Measurements from ENCODE around the gene ETV6.
A peak's percentile ranks its signal among the peaks of the same experiment; 100 is the strongest.

The ETV6 gene

GRCh38 chr12:11722071-11722470 is 72.6 kb downstream of the ETV6 start:
- DNase-seq, result no peak

- no peak for DNase-seq
Measured at GRCh38 chr12:11722578-11723138, 73.2 kb downstream of the ETV6 start.

DNA sequence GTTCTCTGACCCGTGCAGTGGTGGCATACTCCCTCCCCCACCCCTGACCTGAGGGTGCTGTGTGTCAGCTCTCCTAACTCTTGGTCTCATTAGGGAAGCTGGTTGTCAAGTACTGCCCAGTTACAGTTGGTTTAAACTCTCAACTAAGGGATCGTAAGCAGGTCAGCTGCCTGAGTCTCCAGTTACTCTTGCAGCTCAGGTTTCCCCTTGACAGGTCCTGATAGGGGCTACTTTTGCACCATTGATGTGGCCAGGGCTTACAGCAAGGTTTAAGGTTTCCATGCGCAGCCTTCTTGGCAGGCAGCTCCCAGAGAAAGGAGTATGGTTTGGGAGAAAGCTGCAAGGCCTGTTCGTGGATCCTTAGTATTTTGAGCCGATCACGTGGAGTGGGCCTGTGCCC is 74.5 kb downstream of the ETV6 start:
- no peak for DNase-seq

- peak; percentile 55 for DNase-seq
Measured at GRCh38 chr12:11724888-11725311, 75.4 kb downstream of the ETV6 start.

DNA sequence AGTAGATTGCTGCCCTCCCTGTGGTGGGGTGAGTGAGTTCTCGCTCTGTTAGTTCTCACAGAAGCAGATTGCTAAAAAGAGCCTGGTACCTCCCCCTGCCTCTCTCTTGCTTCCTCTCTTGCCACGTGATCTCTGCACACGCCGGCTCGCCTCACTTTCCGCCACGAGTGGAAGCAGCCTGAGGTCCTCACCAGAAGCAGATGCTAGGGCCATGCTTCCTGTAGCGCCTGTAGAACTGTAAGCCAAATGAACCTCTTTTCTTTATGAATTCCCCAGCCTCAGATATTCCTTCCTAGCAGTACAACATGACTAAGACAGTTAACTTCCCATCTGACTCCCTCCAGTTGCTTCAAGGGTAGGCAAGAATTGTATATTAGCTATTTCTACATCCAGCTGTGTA is 76.2 kb downstream of the ETV6 start:
- DNase-seq, result no peak

DNA sequence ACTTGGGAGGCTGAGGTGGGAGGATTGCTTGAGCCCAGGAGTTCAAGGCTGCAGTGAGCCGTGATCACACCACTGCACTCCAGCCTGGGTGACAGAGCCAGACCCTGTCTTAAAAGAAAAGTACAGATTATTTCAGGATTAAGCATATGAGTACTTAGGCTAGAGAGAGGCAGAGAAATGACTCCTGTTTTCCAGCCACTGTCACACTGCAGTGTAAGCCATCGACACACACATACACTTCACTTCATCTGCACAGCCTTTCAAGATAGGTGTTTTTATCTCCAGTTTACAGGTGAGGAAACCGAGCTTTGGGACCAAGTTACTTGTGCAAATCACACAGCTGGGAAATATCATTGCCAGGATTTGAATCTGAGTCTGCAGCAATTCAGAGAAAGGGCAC is 77.2 kb downstream of the ETV6 start:
- DNase-seq, result no peak

DNA sequence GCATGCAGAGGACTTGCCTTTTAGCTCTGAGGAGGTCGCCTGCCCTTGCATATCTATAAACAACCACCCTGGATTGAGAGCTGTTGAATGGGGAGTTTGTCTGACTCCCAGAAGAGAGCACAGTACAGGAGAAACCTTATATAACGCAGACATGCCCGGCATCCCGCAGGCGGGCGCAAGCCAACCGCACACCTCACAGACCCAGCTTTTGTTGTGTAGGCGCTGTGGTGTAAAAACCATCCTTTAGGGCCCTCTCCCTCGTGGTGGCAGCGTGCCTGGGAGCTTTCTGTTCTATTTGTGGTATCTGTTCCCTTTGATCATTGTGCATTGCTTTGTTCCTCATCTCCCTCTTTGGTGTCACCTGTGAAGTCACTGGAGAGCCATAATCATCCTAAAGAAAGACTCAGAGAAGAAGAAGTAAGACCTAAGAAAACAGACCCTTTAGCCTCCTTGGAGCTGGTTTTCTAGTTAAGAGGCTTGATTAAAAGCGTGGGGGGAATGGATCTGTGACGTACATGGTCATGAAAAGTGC is 77.7 kb downstream of the ETV6 start:
- DNase-seq, result no peak

GRCh38 chr12:11728154-11728755 is 78.8 kb downstream of the ETV6 start:
- DNase-seq, result no peak

GRCh38 chr12:11729008-11729407 is 79.5 kb downstream of the ETV6 start:
- no peak for DNase-seq

- DNase-seq, result no peak
Measured at GRCh38 chr12:11729439-11730150, 80.1 kb downstream of the ETV6 start.

- DNase-seq, result no peak
Measured at GRCh38 chr12:11730299-11731041, 81.0 kb downstream of the ETV6 start.

DNA sequence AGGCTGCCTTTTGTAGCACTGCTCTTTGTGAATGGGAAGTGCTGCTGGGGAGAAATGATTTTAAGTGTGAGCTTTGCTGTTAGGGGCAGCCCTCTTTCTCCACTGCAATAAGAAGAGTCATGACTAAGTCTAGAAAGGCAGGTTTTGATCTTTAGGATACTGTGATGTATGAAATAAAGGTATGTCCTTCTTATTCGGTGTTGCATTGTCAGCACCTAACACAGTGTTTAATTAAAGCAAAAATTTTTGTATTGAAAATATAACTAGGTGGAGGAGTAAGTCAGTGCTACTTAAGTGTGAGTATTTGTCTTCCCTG is 81.5 kb downstream of the ETV6 start:
- no peak for DNase-seq

DNA sequence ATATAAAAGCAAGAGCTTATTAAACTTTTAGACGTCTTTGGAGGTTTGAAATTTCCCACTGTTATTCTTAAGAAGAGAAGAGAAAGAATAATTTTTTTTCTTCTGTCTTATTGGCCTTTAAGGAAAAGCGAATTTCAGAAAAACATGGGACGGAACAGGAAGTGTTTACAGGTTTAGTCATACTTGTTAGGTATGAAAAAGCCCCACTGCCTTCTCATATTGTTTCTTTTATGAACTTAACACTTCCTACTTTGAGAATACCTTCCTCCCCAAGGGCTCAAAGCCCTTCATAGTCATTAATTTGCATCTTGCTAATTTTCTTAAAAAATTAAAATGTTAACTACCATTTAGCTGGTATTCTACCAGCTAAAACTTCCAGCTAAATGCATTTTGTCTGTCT is 82.0 kb downstream of the ETV6 start:
- DNase-seq, result no peak

DNA sequence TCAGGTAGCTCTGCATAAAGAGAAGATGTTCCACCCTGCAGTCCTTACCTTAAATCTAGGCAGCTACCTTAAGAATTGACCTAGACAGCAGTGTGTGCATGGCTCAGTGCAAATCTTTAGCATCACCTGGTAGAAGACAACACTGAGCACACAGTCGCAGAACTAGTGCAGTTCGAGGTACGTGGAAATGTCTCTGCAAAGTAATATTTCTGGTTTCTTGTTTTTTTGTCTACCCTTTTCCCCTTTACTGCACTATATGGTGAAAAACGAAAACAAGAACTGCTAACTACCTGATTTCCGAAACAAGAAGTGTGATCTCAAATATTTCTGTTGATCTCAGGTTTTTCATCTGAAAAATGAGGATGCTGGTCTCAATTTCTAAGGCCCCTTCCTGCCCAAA is 82.5 kb downstream of the ETV6 start:
- DNase-seq, result no peak

- DNase-seq, result no peak
Measured at GRCh38 chr12:11732715-11733114, 83.2 kb downstream of the ETV6 start.

DNA sequence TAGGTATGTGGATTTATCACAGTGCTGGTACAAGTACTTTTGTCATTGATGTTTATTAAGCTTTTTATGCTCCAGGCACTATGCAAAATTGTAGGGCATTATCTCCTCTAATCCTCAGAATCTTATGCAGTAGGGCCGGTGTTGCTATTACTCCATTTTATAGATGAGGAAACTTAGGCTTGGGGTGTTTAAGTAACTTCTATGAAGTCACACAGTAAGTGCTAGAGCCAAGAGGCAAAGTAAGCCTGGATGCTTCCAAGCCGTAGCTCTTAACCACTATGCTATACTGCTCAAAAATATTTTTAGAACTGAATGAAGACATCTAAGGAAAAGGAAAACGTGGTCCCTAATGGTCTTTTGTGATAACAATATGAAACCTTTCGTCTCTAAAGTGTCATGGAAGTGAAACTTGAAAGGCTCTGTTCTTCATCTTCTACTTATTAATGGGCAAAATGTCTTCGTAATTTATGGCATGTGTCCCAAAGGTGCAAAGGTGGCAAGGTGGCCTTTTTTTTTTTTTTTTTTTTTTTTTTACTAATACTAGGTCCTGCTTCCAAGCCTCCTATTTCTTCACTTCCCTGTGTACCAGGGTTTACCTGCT is 85.2 kb downstream of the ETV6 start:
- DNase-seq, result no peak

GRCh38 chr12:11738450-11738849 is 89.0 kb downstream of the ETV6 start:
- DNase-seq, result no peak

- no peak for DNase-seq
Measured at GRCh38 chr12:11739980-11740577, 90.6 kb downstream of the ETV6 start.

DNA sequence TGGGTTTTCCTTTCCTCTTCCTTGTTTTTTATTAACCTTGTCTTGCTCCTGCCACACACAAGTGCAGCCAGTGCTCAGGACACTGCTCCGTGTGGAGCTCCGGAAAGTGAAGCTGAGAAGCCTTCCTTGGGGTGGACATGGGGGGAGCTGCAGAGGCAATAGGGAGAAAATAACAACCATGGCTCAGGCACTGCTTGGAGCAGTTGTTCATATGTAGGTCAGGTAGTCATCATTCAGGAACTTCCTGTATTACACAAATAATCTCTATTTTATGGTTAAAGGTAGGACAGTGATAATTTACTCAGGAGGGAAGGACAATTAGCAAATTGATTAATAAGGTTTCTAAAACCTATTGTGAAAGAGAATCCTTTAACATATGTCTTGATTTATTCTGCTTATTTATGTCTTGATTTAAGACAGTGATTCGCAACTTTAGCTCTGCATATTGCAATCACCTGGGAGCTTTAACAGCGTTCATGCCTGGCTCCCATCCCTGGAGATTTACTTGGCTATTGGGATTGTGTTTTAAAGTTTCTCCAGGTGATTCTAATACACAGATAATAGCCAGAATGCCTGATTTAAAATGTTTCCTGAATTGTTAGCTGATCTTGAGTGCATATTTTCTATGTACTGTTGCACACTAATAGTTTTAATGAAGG is 92.1 kb downstream of the ETV6 start:
- DNase-seq, result no peak

- no peak for DNase-seq
Measured at GRCh38 chr12:11743423-11744409, 94.2 kb downstream of the ETV6 start.

DNA sequence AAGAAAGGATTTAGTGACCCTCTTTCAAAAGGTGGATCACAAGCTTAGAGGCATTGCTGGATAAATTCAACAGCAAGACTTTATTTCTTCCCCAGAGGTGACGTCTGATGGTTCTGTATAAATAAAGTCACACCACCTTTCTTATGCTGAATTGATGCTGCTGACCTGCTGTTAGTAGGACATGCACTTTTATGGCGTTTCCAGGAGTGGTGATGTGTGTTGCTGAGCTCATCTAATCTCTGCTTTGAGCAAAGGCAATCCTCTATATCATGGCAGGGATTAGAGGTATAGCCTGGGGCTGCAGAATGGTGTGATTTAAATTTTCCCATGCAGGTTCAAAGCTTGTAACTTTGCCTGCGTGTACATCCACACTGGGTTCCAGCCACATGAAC is 94.9 kb downstream of the ETV6 start:
- no peak for DNase-seq
